GM15510 (cell line): ENCODE results near the gene PRKCZ.

ENCODE experiments used
- POLR2A ChIP-seq: IDR thresholded peaks from 3 replicates; pipeline ENCODE4 v1.6.1; 2011; ENCODE audit warnings: borderline replicate concordance; ENCODE audit not compliant: insufficient read length; ENCODE audit errors: extremely low read depth

PRKCZ gene

DNA sequence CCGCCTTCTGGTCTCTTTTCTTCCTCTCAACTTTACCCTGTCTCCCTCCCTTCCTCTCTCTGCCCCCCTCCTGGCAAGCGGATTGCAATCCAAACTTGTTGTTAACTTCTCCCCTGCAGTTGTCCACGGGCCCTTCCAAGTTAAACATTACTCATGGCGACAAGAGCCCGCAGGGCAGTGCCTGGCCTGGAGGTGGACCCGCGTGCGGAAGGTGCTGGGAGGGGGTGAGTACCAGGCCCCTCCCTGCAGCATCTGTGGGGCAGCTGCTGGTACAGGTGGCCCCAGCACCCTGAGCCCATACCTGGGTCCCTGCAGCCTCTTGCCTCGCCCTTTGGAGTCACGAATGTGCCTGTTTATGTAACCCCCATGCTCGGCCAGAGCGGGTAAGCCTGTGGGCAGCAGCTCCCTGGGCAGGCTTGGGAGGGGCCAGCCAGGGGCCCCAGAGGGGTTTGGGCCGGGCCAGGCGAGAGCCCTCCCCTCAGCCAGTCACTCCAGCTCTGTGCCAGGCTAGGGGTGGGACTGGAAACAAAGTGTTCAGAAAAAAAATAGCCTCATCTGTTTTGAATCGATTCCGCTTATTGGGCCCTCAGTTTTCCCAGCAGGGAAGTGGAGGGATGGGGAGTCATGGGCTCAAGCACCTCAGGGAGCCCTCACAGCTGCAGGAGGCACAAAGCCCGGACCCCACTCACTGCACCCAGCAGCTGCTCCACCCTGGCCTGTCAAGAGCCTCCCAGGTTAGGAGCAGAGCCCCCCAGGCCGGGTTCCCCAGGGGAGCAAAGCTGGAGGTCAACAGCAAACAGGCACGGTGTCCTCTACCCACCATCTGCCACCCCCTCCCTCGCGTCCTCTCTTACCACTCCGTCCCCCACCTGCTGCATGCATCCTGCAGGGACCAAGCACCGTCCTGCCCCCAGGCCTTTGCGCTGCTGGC, 158.4 kb downstream of the PRKCZ start:
- no peak for TF ChIP-seq POLR2A

DNA sequence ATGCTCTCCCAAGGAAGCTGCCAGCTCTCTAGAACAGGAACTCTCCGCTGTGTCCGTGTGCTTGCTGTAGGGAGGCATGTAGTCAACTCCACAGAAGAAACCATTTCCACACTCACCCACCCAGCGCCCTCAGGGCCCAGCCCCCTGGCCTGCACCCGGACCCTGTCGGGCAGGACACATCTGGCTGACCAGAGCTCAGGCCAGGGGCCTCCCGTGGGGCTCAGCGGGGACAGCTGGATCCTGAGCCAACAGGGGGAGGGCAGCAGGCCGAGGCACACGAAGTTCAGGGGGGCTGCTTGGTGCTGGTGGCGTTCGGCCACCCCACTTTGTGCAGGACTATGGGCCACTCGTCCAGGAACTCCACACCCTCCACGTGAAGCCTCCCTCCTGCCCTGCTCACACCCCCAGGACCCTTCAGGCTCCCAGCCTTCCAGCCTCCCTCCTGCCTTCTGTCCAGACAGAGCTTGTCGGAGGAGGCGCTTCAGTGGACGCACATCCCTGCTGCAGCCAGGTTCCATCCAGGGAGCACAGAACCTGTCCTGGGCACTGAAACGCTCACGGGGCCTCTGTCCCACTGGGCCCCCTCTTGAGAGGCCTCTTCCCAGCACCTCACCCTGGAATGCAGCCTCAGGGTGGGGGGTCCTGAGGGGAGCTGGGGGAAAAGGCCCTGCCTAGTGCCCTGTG, 159.3 kb downstream of the PRKCZ start:
- TF ChIP-seq POLR2A, result no peak

DNA sequence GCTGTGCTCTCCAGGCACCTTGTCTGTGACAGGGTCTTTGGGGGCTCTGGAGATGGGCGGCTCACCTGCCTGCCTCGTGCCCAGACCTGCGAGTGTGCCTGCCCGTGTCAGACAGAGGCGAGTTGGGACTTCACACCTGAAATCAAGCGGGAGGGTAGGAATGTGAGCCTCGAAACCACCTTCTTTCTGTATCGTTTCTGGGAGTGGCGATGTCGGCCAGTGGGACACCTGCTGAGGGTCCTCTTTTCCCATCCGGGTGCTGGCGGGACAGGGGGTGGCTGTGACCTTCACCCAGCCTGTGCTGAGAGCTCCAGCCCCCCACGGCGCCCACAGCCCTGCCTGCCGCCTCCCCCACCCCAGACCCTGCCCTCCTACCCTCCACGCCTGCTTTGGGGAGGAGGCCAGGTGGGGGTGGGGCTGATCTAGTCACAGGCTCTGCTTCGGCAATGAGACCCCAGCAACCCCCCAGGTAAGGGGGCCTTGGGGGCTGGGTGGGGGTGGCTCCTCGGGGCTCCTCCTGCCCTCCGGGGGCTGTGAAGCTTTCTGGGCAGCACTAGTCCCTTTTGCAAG, 160.0 kb downstream of the PRKCZ start:
- TF ChIP-seq POLR2A, result no peak

DNA sequence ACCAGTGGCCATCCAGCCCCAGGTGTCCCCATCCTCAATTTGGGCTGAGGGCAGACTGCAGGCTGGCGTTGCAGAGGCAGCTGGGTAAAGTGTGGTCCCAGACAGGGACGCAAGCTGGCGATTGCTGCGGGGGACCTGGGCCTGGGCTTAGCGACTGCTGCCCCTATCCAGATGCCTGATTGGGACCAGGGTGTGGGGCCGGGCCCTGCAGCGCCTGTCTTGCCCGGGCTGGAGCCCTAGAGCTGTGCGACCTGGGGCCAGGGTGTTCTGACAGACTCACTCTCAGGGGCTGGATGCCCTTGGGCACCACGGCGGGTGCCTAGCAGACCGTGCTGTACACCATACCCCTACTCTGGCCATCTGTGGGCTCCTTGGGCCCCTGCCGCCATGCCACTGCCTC, 160.6 kb downstream of the PRKCZ start:
- TF ChIP-seq POLR2A, result no peak

DNA sequence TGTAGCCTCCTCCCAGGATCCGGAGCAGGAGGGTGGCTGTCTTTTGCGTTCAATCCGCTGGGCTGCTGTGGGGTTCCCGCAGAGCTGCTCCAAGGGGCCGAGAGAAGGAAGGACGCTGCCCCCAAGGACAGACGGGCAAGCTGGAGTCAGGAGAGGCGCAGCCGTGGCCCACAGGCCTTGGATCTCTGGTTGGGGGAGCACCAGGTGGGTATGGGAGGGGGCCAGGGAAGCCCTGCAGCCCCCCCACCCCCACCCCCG, 162.0 kb downstream of the PRKCZ start:
- no peak for TF ChIP-seq POLR2A

DNA sequence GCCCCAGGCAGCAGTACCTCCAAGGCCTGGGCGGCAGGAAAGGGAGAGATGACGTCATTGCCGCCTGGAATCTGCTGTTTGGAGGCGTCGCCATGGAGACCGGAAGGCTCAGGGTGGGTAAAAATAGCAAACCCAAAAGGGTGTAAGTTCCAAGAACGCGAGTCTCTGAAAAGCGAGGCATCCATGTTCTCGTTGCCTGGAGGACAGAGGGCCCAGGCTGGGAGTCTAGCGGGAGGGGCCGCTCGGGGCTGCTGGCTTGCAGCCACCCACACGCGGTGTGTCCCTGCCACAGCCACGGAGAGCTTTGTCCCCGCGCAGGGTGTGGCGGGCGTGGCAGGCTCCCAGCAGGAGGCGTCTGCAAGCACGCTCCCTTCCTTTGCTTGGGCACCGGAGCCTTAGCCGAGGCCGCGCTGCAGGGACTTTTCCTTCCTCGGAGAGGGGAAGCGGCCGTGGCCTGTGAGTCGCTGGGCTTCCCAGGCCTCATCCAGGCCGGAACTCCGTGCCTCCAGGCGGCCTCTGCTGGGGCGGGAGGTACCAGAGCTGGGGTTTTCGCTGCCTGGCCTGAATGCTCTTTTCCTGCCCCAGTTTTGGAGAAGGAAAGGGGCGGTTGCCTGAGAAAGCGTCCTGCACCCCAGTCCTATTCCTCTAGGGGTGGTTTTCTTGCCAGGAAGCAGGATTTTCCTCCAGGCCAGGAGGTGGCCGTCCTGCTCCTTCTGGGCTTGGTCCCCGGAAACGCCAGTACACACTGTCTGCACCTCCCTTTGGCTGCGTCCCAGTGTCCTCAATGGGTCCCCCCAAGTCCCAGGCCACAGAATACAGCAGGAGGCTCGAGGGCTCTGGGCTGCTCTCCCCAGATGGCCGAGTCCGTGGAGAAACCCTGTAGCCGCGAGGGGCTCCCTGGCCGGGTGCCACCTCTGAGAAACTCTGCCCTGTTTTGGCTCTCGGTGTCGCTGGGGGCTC, 162.6 kb downstream of the PRKCZ start:
- TF ChIP-seq POLR2A, result no peak

DNA sequence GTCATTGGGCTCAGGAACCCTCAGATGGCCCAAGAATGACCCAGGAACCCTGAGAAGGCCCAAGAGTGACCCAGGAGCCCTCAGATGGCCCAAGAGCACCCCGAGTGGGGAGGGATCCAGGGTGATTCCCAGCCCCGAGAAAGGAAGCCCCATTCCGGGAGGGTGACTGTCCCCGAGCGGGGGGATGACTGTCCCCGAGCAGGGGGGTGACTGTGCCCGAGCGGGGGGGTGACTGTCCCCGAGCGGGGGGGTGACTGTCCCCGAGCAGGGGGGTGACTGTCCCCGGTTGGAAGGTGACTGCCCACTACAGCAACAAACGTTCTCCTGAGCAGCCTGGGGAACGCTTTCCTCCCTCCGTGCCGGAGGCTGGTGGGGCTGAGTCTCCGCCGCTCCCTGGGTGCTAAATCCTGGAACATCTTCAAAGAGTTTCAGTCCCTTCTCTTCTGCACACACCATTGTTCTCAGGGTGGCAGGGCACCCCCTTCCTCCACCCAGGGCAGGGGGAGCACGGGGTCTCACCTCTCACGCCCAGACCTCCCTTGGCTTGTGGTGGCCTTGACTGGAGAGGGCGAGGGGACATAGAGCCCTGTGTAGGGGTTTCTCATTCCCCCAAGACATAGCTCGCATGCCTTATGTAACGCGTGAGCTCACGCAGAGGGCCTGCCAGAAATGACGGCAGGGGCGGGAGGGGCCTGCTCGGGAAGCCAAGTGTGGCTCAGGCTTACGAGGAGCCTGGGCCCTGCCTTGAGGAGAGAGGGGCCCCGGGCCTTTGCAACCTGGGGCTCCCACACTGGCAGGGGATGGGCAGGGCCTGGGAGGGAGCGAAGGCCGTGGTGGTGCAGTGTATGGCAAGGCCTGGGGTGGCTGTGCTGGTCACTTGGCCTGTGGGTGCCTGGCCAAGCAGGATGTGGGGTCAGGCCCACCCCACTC, 163.6 kb downstream of the PRKCZ start:
- no peak for TF ChIP-seq POLR2A

DNA sequence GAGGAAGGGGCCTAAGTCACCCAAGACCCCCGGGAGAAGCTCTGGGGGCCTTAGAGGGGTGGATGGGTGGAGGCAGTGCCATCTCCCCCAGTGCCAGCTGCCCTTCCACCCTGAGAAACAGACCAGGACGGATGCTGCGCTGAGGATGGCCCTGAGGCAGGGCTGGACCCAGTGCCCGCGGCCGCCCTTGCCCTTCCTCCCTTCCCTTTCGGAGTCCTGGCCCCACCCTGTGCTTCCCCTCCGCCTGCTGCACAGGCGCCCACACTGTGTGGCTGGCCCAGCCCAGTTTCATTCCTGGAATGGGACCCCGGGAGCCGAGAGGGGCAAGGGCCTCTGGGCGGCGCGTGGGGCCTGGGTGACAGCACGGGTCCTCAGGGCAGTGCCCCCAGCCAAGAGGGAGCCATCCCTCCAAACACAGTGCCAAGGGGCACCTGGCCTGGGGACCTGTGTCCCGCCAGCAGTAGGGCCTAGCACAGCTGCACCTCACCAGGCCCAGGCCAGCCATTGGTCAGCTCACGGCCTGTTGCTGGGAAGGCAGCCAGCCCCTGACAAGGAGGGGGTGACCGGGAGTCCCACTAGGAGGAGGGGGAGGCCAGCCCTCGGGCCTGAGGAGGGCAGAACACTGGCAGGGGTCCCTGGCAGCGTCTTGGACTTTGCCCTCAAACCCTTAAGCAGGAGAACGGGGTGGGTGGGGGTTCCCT, 164.5 kb downstream of the PRKCZ start:
- no peak for TF ChIP-seq POLR2A

DNA sequence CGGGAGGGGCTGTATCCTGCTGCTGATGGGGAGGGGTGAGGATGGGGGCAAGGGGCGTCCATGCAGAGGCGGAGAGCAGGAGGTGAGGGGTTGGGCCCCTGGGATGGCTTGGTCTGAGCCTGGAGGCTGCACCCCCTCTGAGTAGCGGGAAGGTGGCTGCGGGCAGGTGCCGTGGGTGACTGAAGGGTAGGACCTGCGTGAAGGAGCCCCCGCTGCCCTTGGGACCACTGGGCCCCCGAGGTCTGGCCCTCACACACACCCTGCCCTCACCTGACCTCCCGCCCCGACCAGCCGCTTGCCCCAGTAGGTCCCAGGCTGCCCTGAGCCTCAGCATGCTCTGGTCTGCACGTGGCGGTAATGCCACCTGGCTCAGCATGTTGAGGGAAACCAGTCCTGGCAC, 165.1 kb downstream of the PRKCZ start:
- no peak for TF ChIP-seq POLR2A

DNA sequence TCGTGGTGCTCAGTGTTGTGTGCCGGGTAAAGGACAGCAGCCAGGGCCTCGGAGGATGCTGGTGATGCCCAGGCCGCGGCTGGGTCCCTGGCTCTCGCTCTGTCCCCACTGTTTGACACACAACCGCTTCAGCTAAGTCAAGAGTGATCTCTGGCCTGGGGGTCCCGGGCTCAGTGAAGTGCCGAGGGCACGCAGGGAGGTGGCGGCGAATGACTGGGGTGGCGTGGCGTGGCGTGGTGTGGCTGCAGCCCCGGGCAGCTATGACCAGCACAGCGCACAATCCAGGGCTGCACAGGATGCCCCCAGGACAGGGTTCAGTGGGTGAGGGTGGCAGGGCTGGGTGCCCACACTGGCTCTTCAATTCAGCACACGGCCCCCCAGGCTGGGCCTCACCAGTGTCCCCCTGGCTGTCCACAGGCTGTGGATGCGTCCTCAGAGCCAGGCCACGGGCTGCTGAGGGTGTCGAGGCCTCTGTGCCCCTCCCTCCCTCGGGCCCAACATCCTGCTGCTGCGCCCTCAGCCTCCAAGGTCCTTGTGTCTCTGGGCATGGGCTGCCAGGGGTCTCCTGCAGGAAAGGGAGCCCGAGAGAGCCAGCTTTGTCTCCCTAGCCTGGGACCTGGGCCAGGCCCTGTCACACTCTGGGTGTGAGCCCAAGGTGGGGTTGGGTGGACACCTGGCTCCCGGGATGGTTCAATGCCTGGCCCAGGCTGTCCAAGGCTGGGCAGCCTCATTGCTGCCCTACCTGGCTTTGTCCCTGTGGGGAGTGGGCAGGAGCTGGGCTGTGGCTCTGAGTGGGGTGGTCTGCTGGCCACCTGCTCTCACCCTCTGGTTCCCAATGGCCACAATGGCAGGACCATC, 165.9 kb downstream of the PRKCZ start:
- TF ChIP-seq POLR2A, result no peak

DNA sequence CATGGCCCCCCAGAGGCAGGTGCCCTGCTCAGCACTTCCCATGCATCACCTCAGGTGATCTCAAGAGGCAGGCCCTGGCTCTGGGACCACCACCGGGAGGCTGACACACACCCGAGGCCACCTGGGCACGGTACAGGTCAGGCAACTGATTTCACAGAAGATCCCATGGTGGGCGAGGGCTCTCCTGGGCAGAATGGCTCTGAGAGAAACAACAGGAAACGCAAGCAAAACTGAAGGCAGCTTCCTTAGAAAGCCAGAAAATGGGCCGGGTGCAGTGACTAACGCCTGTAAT, 166.5 kb downstream of the PRKCZ start:
- TF ChIP-seq POLR2A, result no peak

DNA sequence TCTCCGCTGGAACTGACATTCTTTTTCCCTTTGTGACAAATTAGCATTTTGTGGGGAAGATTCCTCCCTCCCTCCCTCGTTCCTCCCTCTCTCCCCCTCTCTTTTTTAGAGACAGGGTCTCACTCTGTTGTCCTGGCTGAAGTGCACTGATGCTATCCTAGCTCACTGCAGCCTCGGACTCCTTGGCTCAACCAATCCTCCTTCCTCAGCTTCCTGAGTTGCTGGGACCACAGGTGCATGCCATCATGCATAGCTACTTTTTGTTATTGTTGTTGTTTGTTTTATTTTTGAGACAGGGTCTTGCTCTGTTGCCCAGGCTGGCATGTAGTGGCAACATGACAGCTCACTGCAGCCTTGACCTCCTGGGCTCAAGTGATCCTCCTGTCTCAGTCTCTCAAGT, 171.1 kb downstream of the PRKCZ start:
- no peak for TF ChIP-seq POLR2A
